K562 (cell line): ENCODE data around the gene NEK1. TPM values are rescaled to one million over a fixed set of nuclear protein-coding genes. Genes with fewer than 3 reads are reported as not detected.

Experiments used
- ATAC-seq: fragments of 200-7000 bp; cut with Tn5 transposase; 3 replicates; pipeline ENCODE4 v1.9.1; 2020; ENCODE audit warnings: moderate library complexity
- BruUV-seq: library from RNA; stranded (reverse); fragments of 400-500 nt; replicated peaks from 2 replicates; lab custom pipeline; 2021; lab: Mats Ljungman, UMichigan
- CTCF ChIA-PET: fragments of 300-600 bp; formaldehyde crosslinking; extraction: SDS; loops from one replicate; lab custom pipeline; 2021; ENCODE audit warnings: low intra/inter-chr PET ratio; lab: Yijun Ruan, JAX
- POLR2A ChIA-PET: fragments of 300-600, 350-650 bp; sonication (Branson Sonifier 250); formaldehyde crosslinking; extraction: SDS; loops from one replicate; lab custom pipeline; 2021; ENCODE audit warnings: antibody characterized with exemption, inconsistent platforms; lab: Yijun Ruan, JAX
- DNase-seq, 4 experiments: peaks; one replicate each; pipeline versions ENCODE4 v3.0.0 to v3.0.0-alpha.2; 2011 to 2018; ENCODE audit warnings: low spot score in 3 of 4, mixed read lengths in 3 of 4; ENCODE audit errors: extremely low read depth in 1 of 4
- FAIRE-seq: peaks from 2 replicates; lab custom pipeline; 2011; peaks lifted over from hg19 to GRCh38; lab: Jason Lieb, UNC
- H2AFZ ChIP-seq: 2 replicates; pipeline ENCODE4 v1.6.0; 2011; ENCODE audit warnings: low read depth, low read length, control low read depth, inconsistent platforms
- H3K27ac ChIP-seq: fragments of 200-600 bp; 3 replicates; pipeline ENCODE4 v1.8.0; 2011; ENCODE audit warnings: low read depth, mild to moderate bottlenecking, control low read depth, inconsistent platforms, low read length, moderate library complexity, mixed read lengths; ENCODE audit errors: extremely low read depth
- H3K27me3 ChIP-seq, 2 experiments: fragments of 300-600 bp in 1 of 2; 2 replicates in 1 of 2; 3 replicates in 1 of 2; pipeline versions ENCODE4 v1.6.0 to v1.8.0; 2011; ENCODE audit warnings: inconsistent platforms in 2 of 2, low read length in 2 of 2, mild to moderate bottlenecking in 1 of 2, mixed read lengths in 1 of 2, moderate library complexity in 1 of 2; ENCODE audit not compliant: control insufficient read depth in 2 of 2, insufficient read depth in 2 of 2
- H3K36me3 ChIP-seq: fragments of 300-600 bp; 3 replicates; pipeline ENCODE4 v1.8.0; 2011; ENCODE audit warnings: mild to moderate bottlenecking, low read length, inconsistent platforms; ENCODE audit not compliant: control insufficient read depth, insufficient read depth
- H3K4me1 ChIP-seq, 2 experiments: fragments of 200-600 bp in 1 of 2; replicated peaks in 1 of 2; 2 replicates in 1 of 2; 3 replicates in 1 of 2; pipeline versions ENCODE4 v1.5.1 to v1.8.0; 2011; ENCODE audit warnings: inconsistent platforms in 2 of 2, low read length in 2 of 2, mild to moderate bottlenecking in 1 of 2, mixed read lengths in 1 of 2, moderate library complexity in 1 of 2; ENCODE audit not compliant: control insufficient read depth in 2 of 2, insufficient read depth in 2 of 2
- H3K4me2 ChIP-seq: 2 replicates; pipeline ENCODE4 v1.6.1; 2011; ENCODE audit warnings: low read length, control low read depth, inconsistent platforms, mixed read lengths; ENCODE audit not compliant: insufficient read depth
- H3K4me3 ChIP-seq: fragments of 200-600 bp; sonication (generic), shearing (Covaris generic); 2 replicates; pipeline ENCODE4 v1.5.1; 2016; ENCODE audit warnings: control low read depth, inconsistent platforms
- H3K79me2 ChIP-seq: fragments of 200-600 bp; 3 replicates; pipeline ENCODE4 v1.8.0; 2011; ENCODE audit warnings: low read length, inconsistent platforms; ENCODE audit not compliant: control insufficient read depth, insufficient read depth
- H3K9ac ChIP-seq, 2 experiments: 2 replicates each; pipeline versions ENCODE4 v1.6.0 to v1.6.1; 2011; ENCODE audit warnings: low read depth in 2 of 2, low read length in 2 of 2, control low read depth in 1 of 2, inconsistent platforms in 1 of 2, mild to moderate bottlenecking in 1 of 2, mixed read lengths in 1 of 2; ENCODE audit not compliant: insufficient read depth in 1 of 2
- H3K9me1 ChIP-seq: one replicate; pipeline ENCODE4 v1.6.0; 2011; ENCODE audit warnings: inconsistent platforms, mild to moderate bottlenecking, low read length, moderate library complexity; ENCODE audit not compliant: control insufficient read depth, insufficient read depth
- H3K9me3 ChIP-seq: replicated peaks from 2 replicates; pipeline ENCODE4 v1.5.1; 2011; ENCODE audit warnings: low read depth, low read length, inconsistent platforms; ENCODE audit not compliant: control insufficient read depth, insufficient read depth
- H4K20me1 ChIP-seq: replicated peaks from 2 replicates; pipeline ENCODE4 v1.6.1; 2011; ENCODE audit warnings: low read length, inconsistent platforms, mixed read lengths; ENCODE audit not compliant: control insufficient read depth, insufficient read depth
- MCM2 ChIP-seq: fragments of 450-650 bp; IDR thresholded peaks from 2 replicates; pipeline ENCODE4 v1.6.1; 2017; ENCODE audit warnings: low read depth, mild to moderate bottlenecking
- NR3C1 ChIP-seq: sonication (generic); formaldehyde crosslinking; IDR thresholded peaks from 2 replicates; pipeline ENCODE4 v1.8.1; 2022; ENCODE audit warnings: missing genetic modification reagents
- TBL1XR1 ChIP-seq, 2 experiments: IDR thresholded peaks; 2 replicates each; pipeline ENCODE4 v1.6.1; 2012; ENCODE audit warnings: improper control_type of control experiment in 2 of 2, low read length in 2 of 2, mild to moderate bottlenecking in 1 of 2
- TFAP4 ChIP-seq: sonication (generic); formaldehyde crosslinking; IDR thresholded peaks from 2 replicates; pipeline ENCODE4 v1.8.0; 2022; ENCODE audit warnings: missing genetic modification reagents, mild to moderate bottlenecking, moderate library complexity, borderline replicate concordance
- ZEB2 ChIP-seq: fragments of 450-650 bp; IDR thresholded peaks from 2 replicates; pipeline ENCODE4 v1.6.1; 2016
- ZNF311 ChIP-seq: fragments of 250-450 bp; sonication (Bioruptor Pico); IDR thresholded peaks from 2 replicates; pipeline ENCODE4 v1.4.0; 2020; ENCODE audit warnings: mild to moderate bottlenecking, moderate library complexity
- ZNF445 ChIP-seq: fragments of 250-450 bp; sonication (Bioruptor Pico); IDR thresholded peaks from 2 replicates; pipeline ENCODE4 v1.4.0; 2020; ENCODE audit warnings: low read depth, mild to moderate bottlenecking, moderate library complexity
- ZNF511 ChIP-seq: sonication (generic); formaldehyde crosslinking; IDR thresholded peaks from 2 replicates; pipeline ENCODE4 v1.8.0; 2022; ENCODE audit warnings: mild to moderate bottlenecking, missing genetic modification reagents
- ZSCAN32 ChIP-seq: fragments of 450-650 bp; formaldehyde crosslinking; IDR thresholded peaks from 2 replicates; pipeline ENCODE4 v1.4.0; 2020; ENCODE audit warnings: mild to moderate bottlenecking, moderate library complexity
- in situ Hi-C: fragments of 300-500 bp; cut with MboI; formaldehyde crosslinking; loops from 4 replicates; pipeline ENCODE4 v1.15.0; 2018; ENCODE audit warnings: inconsistent platforms, mixed read lengths
- intact Hi-C: fragments of 100-400 bp; cut with micrococcal nuclease; formaldehyde crosslinking; loops from 2 replicates; pipeline ENCODE4 v1.14.2; 2022
- polyA plus RNA-seq, 8 experiments: library from polyadenylated mRNA; depleted of rRNA in 4 of 8; stranded (reverse) in 5 of 8; unstranded in 3 of 8; fragments of >200 nt; fragmentation: Nextera tagmentation in 2 of 8; fragmentation: Illumina TruSeq in 1 of 8; extraction: Ambion mirVana in 2 of 8; extraction: Trizol in 1 of 8; gene quantifications; 2 replicates each; pipeline versions ENCODE4 v1.2.1 to v1.2.3, GENCODE V29; 2011 to 2014; ENCODE audit warnings: inconsistent platforms in 1 of 8, missing spikeins in 1 of 8
- total RNA-seq, 7 experiments: library from RNA; depleted of rRNA in 6 of 7; stranded (reverse); fragments of >200 nt in 6 of 7; fragmentation: Illumina TruSeq in 2 of 7; extraction: Trizol in 2 of 7; gene quantifications; 2 replicates each; pipeline versions ENCODE4 v1.2.1 to v1.2.3, GENCODE V29; 2011 to 2021; ENCODE audit warnings: low replicate concordance in 1 of 7
- TF ChIP-seq, protein P1 (sequence below): sonication (generic); formaldehyde crosslinking; IDR thresholded peaks from 2 replicates; pipeline ENCODE4 v1.8.1; 2023; ENCODE audit warnings: mild to moderate bottlenecking, missing genetic modification reagents
- TF ChIP-seq, protein P2 (sequence below): fragments of 450-650 bp; conservative IDR thresholded peaks from 2 replicates; pipeline ENCODE4 v1.6.1; 2016; ENCODE audit warnings: missing genetic modification characterization, low read depth, mild to moderate bottlenecking, control low read depth, missing compliant biosample characterization
- TF ChIP-seq, protein P3 (sequence below), 2 experiments: fragments of 450-650 bp; IDR thresholded peaks; 2 replicates each; pipeline ENCODE4 v1.6.1; 2018; ENCODE audit warnings: mild to moderate bottlenecking in 2 of 2, low read depth in 1 of 2; ENCODE audit not compliant: partially characterized antibody in 2 of 2

Gene NEK1
- total and polyA plus RNA-seq, 9 of the 15 experiments (the other 6 are each of a cell fraction or from before 2014, with no cell fraction given), result 6.2 to 15.7 (median 10.3) TPM

DNA sequence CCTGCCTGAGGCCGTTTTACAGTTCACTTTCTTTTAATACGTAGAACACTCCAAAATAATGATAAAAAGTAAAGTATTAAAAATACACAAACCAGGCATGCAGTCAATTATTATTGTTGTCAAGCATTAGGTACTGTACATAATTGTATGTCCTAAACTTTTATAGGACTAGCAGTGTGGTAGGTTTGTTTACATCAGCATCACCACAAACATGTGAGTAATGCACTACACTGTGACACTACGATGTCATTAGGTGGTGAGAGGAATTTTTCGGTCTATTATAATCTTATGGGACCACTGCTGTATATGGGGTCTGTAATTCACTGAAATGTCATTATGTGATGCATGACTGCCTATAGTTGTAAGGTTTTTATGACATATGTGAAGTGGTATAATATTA is 192.1 kb downstream of the NEK1 start (continued):
- TF ChIP-seq, protein P1, sequence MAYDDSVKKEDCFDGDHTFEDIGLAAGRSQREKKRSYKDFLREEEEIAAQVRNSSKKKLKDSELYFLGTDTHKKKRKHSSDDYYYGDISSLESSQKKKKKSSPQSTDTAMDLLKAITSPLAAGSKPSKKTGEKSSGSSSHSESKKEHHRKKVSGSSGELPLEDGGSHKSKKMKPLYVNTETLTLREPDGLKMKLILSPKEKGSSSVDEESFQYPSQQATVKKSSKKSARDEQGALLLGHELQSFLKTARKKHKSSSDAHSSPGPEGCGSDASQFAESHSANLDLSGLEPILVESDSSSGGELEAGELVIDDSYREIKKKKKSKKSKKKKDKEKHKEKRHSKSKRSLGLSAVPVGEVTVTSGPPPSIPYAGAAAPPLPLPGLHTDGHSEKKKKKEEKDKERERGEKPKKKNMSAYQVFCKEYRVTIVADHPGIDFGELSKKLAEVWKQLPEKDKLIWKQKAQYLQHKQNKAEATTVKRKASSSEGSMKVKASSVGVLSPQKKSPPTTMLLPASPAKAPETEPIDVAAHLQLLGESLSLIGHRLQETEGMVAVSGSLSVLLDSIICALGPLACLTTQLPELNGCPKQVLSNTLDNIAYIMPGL (CRISPR knock-in tag), result no peak
- no peak for TF ChIP-seq ZNF445
- no peak for TF ChIP-seq ZEB2

DNA sequence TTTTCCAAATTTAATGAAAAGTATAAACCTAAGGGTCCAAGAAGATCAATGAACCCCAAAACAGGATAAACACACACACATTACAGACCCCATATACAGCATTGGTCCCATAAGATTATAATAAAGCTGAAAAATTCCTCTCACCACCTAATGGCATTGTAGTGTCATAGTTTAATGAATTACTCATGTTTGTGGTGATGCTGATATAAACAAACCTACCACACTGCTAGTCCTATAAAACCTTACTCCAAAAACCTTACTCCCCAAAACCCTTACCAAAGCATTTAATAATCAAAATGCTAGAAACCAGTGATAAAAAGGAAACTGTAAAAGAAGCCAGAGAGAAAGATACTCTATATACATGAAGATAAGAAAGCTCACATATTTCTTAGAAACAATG is 193.5 kb downstream of the NEK1 start:
- no TSS peak for BruUV-seq
- ChIA-PET CTCF (interaction anchor here (0.6 kb wide), 1 partner anchor 305 kb away, joined by 3 read pairs; no protein-coding TSS in a partner anchor), POLR2A (no interaction called here)
- H3K9me3 ChIP-seq, result no peaks in the 10 kb centered on the region
- H4K20me1 ChIP-seq, result no peaks in the 10 kb centered on the region
- no peaks in the 10 kb centered on the region for H3K4me1 ChIP-seq
- H3K4me3 ChIP-seq, result no peak overlapping the region
- no peak overlapping the region for H3K27ac ChIP-seq
- H3K36me3 ChIP-seq, result no peaks in the 10 kb centered on the region
- ATAC-seq (no peak), FAIRE-seq (no peak), DNase-seq (no peak)
- TF ChIP-seq MCM2 (no peak), NR3C1 (no peak), TBL1XR1 (IDR thresholded peaks at IDR 0.05; ENCODE audit: low read length in 2 of 2) (no peak), ZNF311 (CRISPR knock-in tag) (no peak), ZSCAN32 (no peak), ZNF511 (no peak), TFAP4 (no peak)
- TF ChIP-seq, protein P2, sequence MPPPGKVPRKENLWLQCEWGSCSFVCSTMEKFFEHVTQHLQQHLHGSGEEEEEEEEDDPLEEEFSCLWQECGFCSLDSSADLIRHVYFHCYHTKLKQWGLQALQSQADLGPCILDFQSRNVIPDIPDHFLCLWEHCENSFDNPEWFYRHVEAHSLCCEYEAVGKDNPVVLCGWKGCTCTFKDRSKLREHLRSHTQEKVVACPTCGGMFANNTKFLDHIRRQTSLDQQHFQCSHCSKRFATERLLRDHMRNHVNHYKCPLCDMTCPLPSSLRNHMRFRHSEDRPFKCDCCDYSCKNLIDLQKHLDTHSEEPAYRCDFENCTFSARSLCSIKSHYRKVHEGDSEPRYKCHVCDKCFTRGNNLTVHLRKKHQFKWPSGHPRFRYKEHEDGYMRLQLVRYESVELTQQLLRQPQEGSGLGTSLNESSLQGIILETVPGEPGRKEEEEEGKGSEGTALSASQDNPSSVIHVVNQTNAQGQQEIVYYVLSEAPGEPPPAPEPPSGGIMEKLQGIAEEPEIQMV (tag), result no peak
- TF ChIP-seq, protein P3, sequence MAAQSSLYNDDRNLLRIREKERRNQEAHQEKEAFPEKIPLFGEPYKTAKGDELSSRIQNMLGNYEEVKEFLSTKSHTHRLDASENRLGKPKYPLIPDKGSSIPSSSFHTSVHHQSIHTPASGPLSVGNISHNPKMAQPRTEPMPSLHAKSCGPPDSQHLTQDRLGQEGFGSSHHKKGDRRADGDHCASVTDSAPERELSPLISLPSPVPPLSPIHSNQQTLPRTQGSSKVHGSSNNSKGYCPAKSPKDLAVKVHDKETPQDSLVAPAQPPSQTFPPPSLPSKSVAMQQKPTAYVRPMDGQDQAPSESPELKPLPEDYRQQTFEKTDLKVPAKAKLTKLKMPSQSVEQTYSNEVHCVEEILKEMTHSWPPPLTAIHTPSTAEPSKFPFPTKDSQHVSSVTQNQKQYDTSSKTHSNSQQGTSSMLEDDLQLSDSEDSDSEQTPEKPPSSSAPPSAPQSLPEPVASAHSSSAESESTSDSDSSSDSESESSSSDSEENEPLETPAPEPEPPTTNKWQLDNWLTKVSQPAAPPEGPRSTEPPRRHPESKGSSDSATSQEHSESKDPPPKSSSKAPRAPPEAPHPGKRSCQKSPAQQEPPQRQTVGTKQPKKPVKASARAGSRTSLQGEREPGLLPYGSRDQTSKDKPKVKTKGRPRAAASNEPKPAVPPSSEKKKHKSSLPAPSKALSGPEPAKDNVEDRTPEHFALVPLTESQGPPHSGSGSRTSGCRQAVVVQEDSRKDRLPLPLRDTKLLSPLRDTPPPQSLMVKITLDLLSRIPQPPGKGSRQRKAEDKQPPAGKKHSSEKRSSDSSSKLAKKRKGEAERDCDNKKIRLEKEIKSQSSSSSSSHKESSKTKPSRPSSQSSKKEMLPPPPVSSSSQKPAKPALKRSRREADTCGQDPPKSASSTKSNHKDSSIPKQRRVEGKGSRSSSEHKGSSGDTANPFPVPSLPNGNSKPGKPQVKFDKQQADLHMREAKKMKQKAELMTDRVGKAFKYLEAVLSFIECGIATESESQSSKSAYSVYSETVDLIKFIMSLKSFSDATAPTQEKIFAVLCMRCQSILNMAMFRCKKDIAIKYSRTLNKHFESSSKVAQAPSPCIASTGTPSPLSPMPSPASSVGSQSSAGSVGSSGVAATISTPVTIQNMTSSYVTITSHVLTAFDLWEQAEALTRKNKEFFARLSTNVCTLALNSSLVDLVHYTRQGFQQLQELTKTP (IDR thresholded peaks at IDR 0.05; ENCODE audit: low read depth in 1 of 2, partially characterized antibody in 2 of 2), result no peak
- in situ Hi-C loops (no loop called here), intact Hi-C loops (no loop called here)
- no peaks in the 10 kb centered on the region for H3K9me1 ChIP-seq
- H3K27me3 ChIP-seq, result no peaks in the 10 kb centered on the region
- H3K79me2 ChIP-seq, result no peaks in the 10 kb centered on the region
- H3K4me2 ChIP-seq, result no peak overlapping the region
- H2AFZ ChIP-seq, result no peak overlapping the region
- no peak overlapping the region for H3K9ac ChIP-seq
